ENCODE data around the gene ZNF263.

Gene ZNF263

GRCh38 chr16:3282730-3283542 lies at the start of gene ZNF263:
Gene ZNF263, plus strand, starts transcription at chr16:3283491. Its CDS starts 328 bp downstream, at chr16:3283819.
- DNase-seq: peak; percentile 95

- DNase-seq: no peak
Measured at GRCh38 chr16:3234543-3234856, 48.8 kb upstream of the ZNF263 start.

- DNase-seq: peak; percentile 94
Measured at GRCh38 chr16:3234857-3235561, 48.3 kb upstream of the ZNF263 start, which contains the start of gene ZNF200. Gene ZNF200, minus strand, starts transcription at chr16:3235158. Its CDS starts 1,403 bp downstream, at chr16:3233755.

GRCh38 chr16:3235856-3236669 lies 47.2 kb upstream of the ZNF263 start:
- DNase-seq: peak; percentile 38

- no peak for DNase-seq
Measured at GRCh38 chr16:3241761-3242160, 41.5 kb upstream of the ZNF263 start.

- no peak for DNase-seq
Measured at GRCh38 chr16:3242709-3243108, 40.6 kb upstream of the ZNF263 start.

GRCh38 chr16:3243882-3244281 lies 39.4 kb upstream of the ZNF263 start:
- DNase-seq: no peak

DNA sequence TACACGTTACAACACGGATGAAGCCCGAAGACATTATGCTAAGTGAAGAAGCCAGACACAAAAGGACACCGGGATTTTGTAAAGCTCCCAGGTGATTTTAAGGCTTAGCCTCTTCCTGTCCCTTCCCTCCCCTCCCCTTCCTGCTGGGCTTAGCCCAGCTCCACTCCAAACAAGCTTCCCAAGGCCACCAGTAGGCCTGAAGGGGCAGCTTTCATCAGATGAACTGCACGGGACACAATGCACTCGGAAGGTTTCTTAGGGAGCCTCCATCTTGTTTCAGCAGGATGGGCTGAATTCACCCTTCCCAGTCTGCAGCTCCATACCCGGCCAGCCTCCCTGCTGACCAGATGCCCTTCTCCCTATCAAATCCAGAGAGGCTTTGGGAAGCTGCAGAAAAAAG lies 37.3 kb upstream of the ZNF263 start:
- no peak for DNase-seq

GRCh38 chr16:3246876-3247275 lies 36.4 kb upstream of the ZNF263 start:
- DNase-seq: no peak

GRCh38 chr16:3248596-3248995 lies 34.7 kb upstream of the ZNF263 start:
- DNase-seq: no peak

GRCh38 chr16:3249020-3249419 lies 34.3 kb upstream of the ZNF263 start:
- no peak for DNase-seq

DNA sequence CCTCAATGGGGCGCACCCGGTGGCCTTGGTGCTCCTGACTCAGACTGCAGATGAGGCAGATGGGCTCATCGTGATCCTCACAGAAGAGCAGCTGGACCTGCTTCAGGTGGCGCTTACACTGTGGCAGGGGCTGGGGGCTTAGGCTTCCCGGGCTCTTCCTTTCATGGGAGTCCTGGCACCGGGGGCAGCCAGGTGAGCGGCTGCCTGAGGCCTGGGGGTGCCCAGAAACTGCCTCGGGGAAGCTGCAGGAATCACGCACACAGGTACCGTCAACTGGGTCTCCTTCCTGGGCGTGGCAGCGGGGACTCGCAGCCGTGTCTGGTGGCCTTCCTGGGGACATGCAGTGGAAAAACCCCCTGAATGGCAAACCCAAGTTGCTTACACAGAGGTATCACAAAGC lies 33.8 kb upstream of the ZNF263 start:
- no peak for DNase-seq

GRCh38 chr16:3252967-3253366 lies 30.3 kb upstream of the ZNF263 start:
- no peak for DNase-seq

DNA sequence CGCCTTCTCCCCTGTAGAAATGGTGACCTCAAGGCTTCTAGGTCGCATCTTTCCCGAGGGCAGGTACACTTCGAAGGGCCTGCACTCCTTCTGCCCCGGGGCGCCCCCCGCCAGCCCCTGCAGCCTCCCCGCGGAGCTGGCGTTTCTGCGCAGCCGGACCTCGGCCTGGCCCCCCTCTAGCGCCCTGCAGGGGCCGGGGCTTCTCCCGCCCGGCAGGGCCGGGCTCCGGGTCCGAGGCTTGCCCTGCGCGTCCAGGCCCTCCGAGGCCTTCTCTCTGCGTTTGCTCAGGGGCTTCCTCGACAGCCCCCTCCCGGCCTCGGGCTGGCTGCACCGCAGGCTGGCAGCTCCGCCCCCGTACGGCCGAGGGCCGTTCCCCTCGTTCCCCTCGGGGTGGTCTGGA lies 29.0 kb upstream of the ZNF263 start:
- no peak for DNase-seq

- DNase-seq: no peak
Measured at GRCh38 chr16:3256146-3256865, 27.0 kb upstream of the ZNF263 start, which contains the start of gene MEFV. Gene MEFV, minus strand, starts transcription at chr16:3256633. Its CDS starts 46 bp downstream, at chr16:3256587.

DNA sequence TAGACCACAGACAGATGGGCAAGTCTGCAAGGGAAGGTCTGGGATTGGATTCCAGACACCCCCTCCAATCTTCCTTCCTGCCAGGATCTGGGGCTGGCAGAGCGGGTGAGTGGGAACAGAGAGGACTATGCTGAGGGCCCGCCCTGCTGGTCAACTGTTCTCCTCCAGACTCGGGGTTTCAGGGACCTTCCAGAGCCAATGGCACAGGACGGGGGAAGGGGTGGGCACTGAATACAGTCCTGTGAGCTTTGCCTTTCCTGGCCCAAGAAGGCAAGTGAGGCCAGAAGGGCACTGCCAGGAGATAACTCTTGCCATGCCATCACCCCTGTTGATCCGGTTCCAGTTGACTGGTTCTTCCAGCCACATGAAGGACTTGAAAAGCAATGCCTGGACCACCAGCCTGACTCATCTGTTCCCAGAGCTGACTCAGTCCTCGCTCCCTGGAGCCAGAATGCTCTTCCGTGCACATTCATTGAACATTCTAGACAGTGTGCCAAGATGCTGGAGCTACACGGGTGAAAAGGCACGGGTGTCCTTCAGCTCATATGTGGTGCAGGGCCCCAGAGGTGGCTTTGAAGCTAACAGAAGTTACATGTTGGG lies 26.3 kb upstream of the ZNF263 start:
- DNase-seq: no peak

DNA sequence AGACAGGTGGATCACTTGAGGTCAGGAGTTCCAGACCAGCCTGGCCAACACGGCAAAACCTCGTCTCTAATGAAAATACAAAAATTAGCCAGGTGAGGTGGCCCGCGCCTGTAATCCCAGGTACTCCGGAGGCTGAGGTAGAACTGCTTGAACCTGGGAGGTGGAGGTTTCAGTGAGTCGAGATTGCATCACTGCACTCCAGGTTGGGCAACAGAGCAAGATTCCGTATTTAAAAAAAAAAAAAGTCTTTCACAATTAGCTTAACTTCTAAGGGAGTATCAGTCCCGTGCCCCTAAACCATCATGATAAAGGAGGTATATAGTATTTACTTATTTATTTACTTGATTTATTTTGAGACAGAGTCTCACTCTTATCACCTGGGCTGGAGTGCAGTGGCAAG lies 23.5 kb upstream of the ZNF263 start:
- DNase-seq: no peak

- DNase-seq: no peak
Measured at GRCh38 chr16:3262517-3262916, 20.8 kb upstream of the ZNF263 start.

GRCh38 chr16:3264137-3265036 lies 18.9 kb upstream of the ZNF263 start:
- peak; percentile 98 for DNase-seq

- DNase-seq: no peak
Measured at GRCh38 chr16:3266873-3267537, 16.3 kb upstream of the ZNF263 start.

GRCh38 chr16:3268294-3268693 lies 15.0 kb upstream of the ZNF263 start:
- no peak for DNase-seq

Measured in CD4-positive, alpha-beta T cell treated with Interleukin-6 for 4 hours (primary cell).